Ureter (tissue), 1 donor: ENCODE measurements around the gene EFCC1. TPM values are rescaled to one million over a fixed set of nuclear protein-coding genes. Genes with fewer than 3 reads are reported as not detected.

Experiments used
- DNase-seq: peaks from one replicate; pipeline ENCODE4 v3.0.0-alpha.2; 2020; ENCODE audit warnings: low spot score
- total RNA-seq: library from RNA; stranded (reverse); gene quantifications from one replicate; pipeline ENCODE4 v1.2.4, GENCODE V29; 2023
- donor health status: DM: yes; HTN: yes; CAD: no.

Gene EFCC1, protein sequence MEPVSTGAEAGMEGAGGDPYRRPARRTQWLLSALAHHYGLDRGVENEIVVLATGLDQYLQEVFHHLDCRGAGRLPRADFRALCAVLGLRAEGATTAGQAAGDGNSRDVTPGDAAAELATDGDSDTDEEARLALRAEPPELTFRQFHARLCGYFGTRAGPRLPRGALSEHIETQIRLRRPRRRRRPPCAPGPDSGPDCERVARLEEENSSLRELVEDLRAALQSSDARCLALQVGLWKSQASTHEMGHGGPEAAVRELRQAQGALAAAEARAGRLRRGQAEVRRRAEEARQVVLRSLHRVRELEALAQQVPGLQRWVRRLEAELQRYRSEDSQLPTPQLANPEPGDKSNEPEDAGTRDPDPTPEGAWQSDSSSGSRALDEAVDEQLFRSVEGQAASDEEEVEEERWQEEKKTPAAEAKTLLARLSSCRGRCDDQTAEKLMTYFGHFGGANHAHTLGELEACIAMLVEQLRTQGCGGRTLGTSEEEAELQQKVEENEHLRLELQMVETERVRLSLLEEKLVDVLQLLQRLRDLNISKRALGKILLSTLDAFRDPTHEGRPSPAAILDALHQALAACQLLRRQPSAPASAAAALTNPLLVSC
- total RNA-seq: 2.1 TPM

- no peak for DNase-seq
Measured at GRCh38 chr3:129001101-129001805, at the start of gene EFCC1. Gene EFCC1 (plus strand): TSS chr3:129001304. CDS start chr3:129001629, 325 bp downstream.

DNA sequence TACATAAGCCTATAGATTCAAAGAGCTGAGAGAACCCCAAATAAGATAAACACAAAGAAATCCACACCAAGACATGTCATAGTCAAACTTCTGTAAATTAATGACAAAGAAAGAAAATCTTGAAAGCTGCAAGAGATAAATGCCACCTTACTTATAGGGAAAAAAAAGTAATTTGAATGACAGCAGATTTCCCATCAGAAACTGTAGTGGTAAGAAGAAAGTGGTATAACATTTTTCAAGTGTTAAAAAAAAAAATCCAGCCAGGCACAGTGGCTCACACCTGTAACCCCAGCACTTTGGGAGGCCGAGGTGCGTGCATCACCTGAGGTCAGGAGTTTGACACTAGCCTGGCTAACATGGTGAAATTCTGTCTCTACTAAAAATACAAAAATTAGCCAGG lies 44.7 kb upstream of the EFCC1 start:
- DNase-seq: no peak

DNA sequence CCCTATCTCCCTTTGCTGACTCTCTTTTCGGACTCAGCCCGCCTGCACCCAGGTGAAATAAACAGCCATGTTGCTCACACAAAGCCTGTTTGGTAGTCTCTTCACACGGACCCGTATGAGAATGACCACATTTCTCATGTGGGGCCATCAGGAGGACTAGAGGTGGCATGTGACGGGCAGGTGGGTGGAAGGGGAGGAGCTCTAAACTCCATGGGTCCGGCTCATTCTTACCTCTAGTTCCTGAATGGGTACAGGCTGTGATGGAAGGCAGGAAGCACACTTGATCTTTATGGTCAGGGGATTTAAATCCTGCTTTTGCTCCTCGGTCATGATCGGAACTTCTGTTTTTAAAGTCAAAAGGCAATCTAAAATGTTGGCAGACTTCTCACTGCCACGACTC lies 35.8 kb upstream of the EFCC1 start:
- no peak for DNase-seq

DNA sequence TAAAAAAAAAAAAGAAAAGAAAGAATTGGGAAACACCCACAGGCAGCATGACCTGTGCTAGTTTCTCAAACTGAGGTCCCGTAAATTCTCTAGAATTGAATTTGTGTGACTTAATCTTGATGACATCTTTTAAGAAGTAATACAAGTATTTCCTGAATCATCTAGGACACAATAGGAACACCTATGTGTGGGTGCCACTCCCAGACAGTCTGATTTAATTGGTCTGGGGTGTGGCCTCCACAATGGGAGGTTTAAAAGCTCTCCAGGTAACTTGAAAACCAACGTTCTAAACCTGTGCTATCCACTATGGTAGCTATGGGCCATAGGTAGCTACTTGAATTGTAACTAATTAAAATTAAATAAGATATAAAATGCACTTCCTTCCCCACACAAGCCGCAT lies 35.3 kb upstream of the EFCC1 start:
- no peak for DNase-seq

- DNase-seq: no peak
Measured at GRCh38 chr3:128967748-128968355, 33.3 kb upstream of the EFCC1 start.

GRCh38 chr3:128969993-128970739 lies 30.9 kb upstream of the EFCC1 start:
- no peak for DNase-seq

- no peak for DNase-seq
Measured at GRCh38 chr3:128970740-128971047, 30.4 kb upstream of the EFCC1 start.

DNA sequence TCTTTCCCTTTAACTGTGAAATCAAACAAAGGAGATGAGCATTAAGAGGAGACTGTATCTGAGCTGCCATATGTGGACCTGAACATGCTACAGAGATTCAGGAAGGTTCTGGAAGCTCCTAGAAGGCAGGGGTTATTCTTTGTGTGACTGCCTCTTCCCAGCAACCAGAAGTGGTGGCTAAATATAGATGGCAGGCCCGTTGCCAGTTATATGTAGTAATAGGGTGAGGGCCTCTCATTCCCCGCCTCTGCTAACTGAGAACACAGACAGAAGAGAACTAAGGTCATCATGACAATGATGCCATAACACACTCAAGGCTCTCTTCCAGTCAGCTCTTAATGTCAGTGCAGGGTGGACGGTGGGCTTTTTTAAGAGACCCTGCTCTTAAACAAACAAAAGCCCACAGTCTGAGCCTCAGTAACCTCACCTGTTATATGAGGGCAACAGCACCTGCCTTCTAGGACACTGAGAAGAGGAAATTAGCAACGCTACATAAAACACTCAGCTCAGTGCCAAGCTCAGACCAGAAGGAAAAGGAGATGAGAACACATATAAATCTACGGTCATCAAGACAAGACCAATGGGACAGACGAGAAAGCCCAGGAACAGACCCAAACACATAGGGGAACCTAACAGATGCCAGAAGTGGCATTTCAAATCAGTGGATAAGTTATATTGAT lies 29.5 kb upstream of the EFCC1 start:
- DNase-seq: peak; percentile 64

GRCh38 chr3:128973988-128974564 lies 27.0 kb upstream of the EFCC1 start:
- DNase-seq: no peak

DNA sequence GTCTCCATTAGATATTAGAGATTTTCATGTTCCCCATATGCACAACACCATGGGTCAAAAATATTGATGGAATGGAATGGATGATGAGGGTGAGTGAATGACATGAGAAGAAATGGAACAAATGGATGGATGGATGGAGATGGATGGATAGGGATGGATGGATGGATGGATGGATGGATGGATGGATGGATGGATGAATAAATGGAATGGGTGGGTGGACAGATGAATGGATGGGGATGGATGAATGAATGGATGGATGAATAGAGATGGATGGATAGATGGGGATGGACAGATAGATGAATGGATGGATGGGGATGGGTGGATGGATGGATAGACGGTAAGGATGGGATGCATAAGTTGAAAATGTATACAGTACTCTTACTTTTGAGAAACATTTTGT lies 25.8 kb upstream of the EFCC1 start:
- DNase-seq: no peak

DNA sequence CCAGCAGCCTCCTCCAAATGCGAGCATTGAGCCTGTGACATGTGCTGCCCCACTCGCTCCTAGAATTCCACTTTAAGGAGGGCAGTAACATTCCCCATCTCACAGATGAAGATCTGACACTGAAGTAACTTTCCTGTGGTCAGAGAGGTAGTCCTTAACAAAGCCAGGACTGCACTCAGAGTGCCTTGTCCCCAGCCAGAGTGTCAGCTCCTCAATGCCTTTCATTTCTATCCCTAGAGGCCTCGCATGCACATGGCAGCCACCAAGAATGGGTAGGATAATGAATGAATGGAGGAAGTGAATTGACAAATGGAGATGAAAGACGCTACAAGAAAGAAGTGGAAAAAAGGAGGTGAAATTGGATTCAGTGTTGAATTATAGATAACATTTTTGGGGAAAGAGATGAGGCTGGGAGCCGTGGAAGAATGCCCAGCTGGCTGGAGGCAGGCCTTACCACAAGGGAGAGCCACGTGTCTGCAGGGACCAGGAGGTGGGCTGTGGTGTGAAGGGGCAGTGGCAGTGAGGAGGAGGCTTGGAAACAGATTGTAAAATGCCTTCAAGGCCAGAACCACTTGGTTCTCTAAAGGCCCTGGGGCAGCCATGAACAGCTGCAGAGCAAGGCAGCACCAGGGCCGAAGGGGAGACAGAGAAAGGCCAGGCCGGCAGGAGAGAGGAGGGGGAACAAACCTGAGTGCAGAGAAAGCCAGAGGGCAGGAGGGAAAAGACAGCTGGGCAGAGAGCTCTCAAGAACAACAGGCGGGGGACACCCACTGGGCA lies 17.6 kb upstream of the EFCC1 start:
- DNase-seq: no peak

GRCh38 chr3:128984596-128984995 lies 16.5 kb upstream of the EFCC1 start:
- no peak for DNase-seq

DNA sequence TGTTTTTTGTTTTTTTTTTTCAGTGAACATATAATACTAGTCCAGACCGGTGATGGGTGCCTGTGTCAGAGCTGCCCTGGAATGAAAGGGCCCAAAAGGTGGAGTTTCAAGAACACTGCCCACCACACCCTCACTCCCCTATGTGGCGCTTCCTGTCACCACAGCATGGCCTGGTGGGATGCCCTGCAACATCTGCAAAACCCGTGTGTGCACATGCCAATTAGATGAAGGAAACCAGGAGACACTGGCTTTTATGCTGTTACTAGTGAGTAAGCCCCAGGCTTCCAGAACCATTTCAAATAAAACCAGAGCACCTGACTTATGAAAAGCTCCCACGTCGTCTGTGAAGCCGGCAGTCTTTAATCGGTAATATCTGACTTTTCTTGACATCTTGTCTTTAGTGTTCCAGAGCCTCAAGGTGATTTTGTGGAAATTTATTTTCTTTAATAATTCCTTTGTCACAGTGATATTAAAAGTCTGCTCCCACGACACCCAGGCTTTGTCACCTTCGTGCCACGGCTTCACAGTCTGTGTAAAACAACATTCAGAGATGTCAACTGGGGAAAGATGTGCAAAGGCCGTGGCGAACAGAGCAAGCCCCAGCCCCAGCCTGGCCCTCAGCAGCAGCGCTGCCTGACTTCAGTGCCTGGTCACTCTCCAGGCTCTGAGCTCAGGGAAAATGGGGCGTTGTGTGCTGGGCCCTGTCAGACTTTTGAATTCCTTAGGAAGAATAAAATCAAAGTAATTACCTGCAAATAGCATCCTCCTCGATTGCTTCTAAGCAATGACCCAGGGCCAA lies 13.6 kb upstream of the EFCC1 start:
- no peak for DNase-seq

DNA sequence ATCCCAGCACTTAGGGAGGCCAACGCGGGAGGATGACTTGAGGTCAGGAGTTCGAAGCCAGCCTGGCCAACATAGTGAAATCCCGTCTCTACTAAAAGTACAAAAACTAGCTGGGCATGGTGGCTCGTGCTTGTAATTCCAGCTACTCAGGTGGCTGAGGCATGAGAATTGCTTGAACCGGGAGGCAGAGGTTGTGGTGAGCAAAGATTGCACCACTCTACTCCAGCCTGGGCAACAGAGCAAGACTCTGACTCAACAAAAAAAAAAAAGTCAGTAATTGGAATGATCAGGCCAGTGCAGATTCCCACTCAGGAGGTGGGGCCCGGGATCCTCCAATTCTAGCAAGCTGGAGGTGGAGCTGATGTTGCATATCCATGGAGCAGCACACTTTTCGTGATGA lies 12.8 kb upstream of the EFCC1 start:
- DNase-seq: no peak

DNA sequence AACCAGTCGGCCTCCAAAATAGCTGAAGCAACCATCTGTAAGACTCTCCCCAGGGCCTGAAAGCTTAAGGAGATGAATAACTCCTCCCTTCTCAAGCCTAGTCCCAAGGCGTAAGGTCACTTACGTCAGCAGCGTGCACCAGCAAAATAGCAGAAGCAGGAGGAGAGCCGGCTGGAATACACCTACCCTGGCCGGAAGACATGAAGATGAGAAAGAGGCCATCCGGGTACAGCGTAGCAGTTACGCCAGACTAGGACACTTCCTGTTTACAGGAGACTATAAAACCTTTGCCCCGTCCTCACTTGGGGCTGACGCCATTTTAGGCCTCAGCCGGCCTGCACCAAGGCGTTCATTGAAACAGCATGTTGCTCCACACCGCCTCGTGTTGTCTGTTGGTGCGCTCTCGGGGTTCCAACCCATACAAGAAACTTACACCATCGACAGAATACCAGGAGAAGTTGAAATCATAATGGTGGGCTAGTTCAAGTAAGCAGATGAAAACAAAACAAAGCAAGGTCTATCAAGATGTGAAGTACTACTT lies 9.7 kb upstream of the EFCC1 start:
- DNase-seq: no peak

DNA sequence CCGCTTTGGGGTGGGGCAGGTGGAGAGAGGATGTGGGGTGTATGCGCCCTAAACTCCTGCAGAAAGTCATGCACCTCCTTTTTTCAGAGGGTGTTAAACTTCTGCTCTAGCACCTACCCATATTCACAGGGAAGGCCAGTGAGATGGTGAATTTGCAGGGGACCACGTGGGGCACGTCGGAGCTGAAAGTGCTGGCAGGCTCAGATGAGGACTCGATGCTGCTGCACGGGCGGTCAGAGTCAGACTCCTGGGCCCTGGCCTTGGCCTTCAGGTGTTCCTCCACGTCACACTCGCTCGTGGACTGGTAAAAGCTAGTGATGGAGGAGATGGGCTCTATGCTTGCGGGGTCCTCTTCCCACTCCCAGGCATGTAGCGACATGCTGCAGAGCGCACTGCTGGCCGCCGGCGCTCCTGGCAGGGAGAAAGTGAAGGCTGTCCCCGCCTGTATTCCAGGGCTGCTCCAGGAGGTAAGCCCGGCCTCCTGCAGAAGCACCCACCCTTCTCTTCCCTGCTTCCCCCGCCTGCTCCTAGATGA lies 8.1 kb upstream of the EFCC1 start:
- DNase-seq: no peak

DNA sequence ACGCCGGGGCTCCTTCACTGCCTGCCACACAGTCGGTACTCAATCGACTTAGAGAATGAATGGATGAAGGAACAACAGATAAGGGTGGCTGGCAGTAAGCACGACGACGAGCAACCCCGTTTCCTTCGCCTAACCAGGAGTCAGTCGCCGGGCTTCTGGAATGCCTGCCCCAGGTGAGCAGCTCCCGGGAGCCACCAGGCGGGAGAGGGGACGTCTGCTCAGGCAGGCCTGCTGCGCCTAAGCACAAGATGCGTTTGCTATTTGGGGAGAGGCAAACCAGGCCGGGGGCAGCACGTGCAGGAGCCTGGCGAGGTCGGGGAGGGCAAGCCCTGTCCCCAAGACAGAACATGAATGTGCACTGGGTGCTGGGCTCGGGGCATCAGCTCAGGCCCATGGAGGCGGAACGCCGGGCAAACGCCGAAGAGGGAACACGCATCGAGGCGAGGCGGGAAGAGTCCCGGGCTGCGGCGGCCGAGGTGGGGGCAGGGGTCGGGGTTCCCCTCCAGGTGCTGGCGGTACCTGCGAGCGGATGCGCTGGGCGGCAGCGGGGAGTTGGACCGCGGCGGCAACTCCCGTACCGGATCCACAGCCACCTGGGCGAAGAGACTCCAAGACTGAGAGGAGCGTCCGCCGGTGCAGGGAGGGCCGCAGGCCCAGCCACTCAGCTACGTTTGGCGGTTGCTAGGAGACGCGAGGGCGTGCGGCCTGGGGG lies 7.5 kb upstream of the EFCC1 start, which contains the start of gene CFAP92:
Gene CFAP92 (minus strand): TSS at position 616 of the 712 bp plus-strand sequence. CDS start 772 bp downstream, outside the sequence.
- peak; percentile 91 for DNase-seq

DNA sequence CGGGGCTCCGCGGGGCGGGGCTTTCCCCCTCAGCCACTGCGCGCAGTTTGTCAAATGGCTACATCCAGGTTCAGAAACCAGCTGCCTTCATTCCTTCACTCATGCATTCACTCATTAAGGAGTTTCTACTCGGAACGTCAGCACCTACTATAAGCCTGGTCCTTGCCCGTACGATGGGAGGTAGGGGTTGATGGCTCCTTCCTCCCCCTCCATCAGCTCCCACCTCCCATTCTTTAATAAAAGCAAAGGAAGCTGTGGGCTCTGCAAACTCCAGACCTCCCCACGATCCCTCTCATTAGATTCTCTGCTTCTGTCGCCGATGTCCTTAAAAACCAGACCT lies 7.0 kb upstream of the EFCC1 start:
- no peak for DNase-seq
